Panc1 (cell line): ENCODE data around the gene SLC29A1. TPM values are rescaled to one million over a fixed set of nuclear protein-coding genes. Genes with fewer than 3 reads are reported as not detected.
A peak's percentile ranks its signal among the peaks of the same experiment; 100 is the strongest.

Experiments
- ATAC-seq: fragments of 200-7000 bp; cut with Tn5 transposase; 2 replicates; pipeline ENCODE4 v1.9.1; 2020; ENCODE audit warnings: mild to moderate bottlenecking, moderate library complexity
- BruUV-seq: library from RNA; stranded (reverse); fragments of 400-500 nt; replicated peaks from 2 replicates; lab custom pipeline; 2021; lab: Mats Ljungman, UMichigan
- CTCF ChIA-PET: fragments of 300-600 bp; sonication (Branson Sonifier 250); formaldehyde crosslinking; loops from one replicate; lab custom pipeline; 2022; ENCODE audit warnings: antibody characterized with exemption; lab: Charles Lee
- POLR2A ChIA-PET: fragments of 300-600 bp; sonication (Branson Sonifier 250); formaldehyde crosslinking; loops from one replicate; lab custom pipeline; 2022; ENCODE audit warnings: antibody characterized with exemption; lab: Charles Lee
- DNase-seq: peaks from one replicate; pipeline ENCODE4 v3.0.0-alpha.2; 2010; ENCODE audit warnings: low read depth, low spot score
- H3K27ac ChIP-seq: 2 replicates; pipeline ENCODE4 v1.5.1; 2011; ENCODE audit warnings: mild to moderate bottlenecking, low read length, inconsistent platforms
- H3K27me3 ChIP-seq: fragments of 200-500 bp; sonication (Bioruptor generic); 2 replicates; pipeline ENCODE4 v1.6.0; 2014; ENCODE audit warnings: low read length, inconsistent platforms; ENCODE audit not compliant: control insufficient read depth, insufficient read depth
- H3K36me3 ChIP-seq: fragments of 200-500 bp; sonication (Bioruptor generic); 2 replicates; pipeline ENCODE4 v1.5.1; 2014; ENCODE audit warnings: inconsistent platforms, mild to moderate bottlenecking, low read length, moderate library complexity; ENCODE audit not compliant: control insufficient read depth, insufficient read depth
- H3K4me1 ChIP-seq: 2 replicates; pipeline ENCODE4 v1.5.1; 2011; ENCODE audit warnings: inconsistent platforms, mild to moderate bottlenecking, low read length, moderate library complexity; ENCODE audit not compliant: control insufficient read depth, insufficient read depth
- H3K4me3 ChIP-seq, 2 experiments: 2 replicates each; pipeline ENCODE4 v1.5.1; 2011 to 2012; ENCODE audit warnings: low read depth in 2 of 2, low read length in 2 of 2, mild to moderate bottlenecking in 2 of 2, inconsistent platforms in 1 of 2, moderate library complexity in 1 of 2
- H3K9me3 ChIP-seq: fragments of 200-500 bp; sonication (Bioruptor generic); 2 replicates; pipeline ENCODE4 v1.5.1; 2014; ENCODE audit warnings: low read depth, mild to moderate bottlenecking, inconsistent platforms, low read length, moderate library complexity; ENCODE audit not compliant: control insufficient read depth, insufficient read depth
- CTCF ChIP-seq: fragments of 450-650 bp; IDR thresholded peaks from 2 replicates; pipeline ENCODE4 v1.5.1; 2017; ENCODE audit warnings: mild to moderate bottlenecking
- POLR2AphosphoS5 ChIP-seq: IDR thresholded peaks from 2 replicates; pipeline ENCODE4 v1.6.1; 2012; ENCODE audit warnings: mild to moderate bottlenecking, low read depth, low read length, moderate library complexity
- REST ChIP-seq, 2 experiments: IDR thresholded peaks; 2 replicates each; pipeline ENCODE4 v1.6.1; 2011 to 2012; ENCODE audit warnings: low read depth in 2 of 2, control low read depth in 1 of 2, low read length in 1 of 2, mild to moderate bottlenecking in 1 of 2, moderate library complexity in 1 of 2; ENCODE audit not compliant: insufficient read depth in 1 of 2
- SIN3A ChIP-seq: IDR thresholded peaks from 2 replicates; pipeline ENCODE4 v1.6.1; 2012; ENCODE audit warnings: low read depth, mild to moderate bottlenecking, low read length, moderate library complexity, borderline replicate concordance; ENCODE audit not compliant: insufficient read depth
- TCF7L2 ChIP-seq: IDR thresholded peaks from 2 replicates; pipeline ENCODE4 v1.6.1; 2011; ENCODE audit warnings: mild to moderate bottlenecking, low read depth, low read length, inconsistent platforms
- in situ Hi-C: cut with HindIII; loops from 2 replicates; pipeline ENCODE4 v1.10.0; 2016; ENCODE audit warnings: low sequenced_read_pairs, low pct_unique_long_range_greater_than_20kb
- intact Hi-C: fragments of 100-400 bp; cut with micrococcal nuclease; formaldehyde crosslinking; loops from one replicate; pipeline ENCODE4 v1.10.0; 2022; ENCODE audit not compliant: unreplicated experiment
- total RNA-seq: library from RNA; stranded (reverse); gene quantifications from one replicate; pipeline ENCODE4 v1.2.1, GENCODE V29; 2021; ENCODE audit not compliant: unreplicated experiment

SLC29A1 gene
- total RNA-seq, 1 experiment from 2014 or later = 263 TPM

GRCh38 chr6:44263354-44264100 lies 40.1 kb downstream of the SLC29A1 start:
- intact Hi-C loops = no loop called here
- H3K36me3 ChIP-seq = peaks cover 2% of the 10 kb centered on the region
- peak overlapping the region; percentile 86 for H3K4me3 ChIP-seq
- peaks cover 23% of the 10 kb centered on the region for H3K4me1 ChIP-seq
- H3K9me3 ChIP-seq = no peaks in the 10 kb centered on the region
- no peaks in the 10 kb centered on the region; the same call in 1 of the 2 replicates for H3K27me3 ChIP-seq
- BruUV-seq = no TSS peak
- peak overlapping the region; percentile 73 for H3K27ac ChIP-seq
- no peak for TF ChIP-seq POLR2AphosphoS5
- no peak for TF ChIP-seq CTCF
- no peak for TF ChIP-seq SIN3A
- TF ChIP-seq REST (IDR thresholded peaks at IDR 0.05; ENCODE audit: insufficient read depth in 1 of 2, low read depth in 2 of 2, low read length in 1 of 2) = no peak
- no peak for TF ChIP-seq TCF7L2
- DNase-seq = no peak
- ChIA-PET CTCF (no interaction called here), POLR2A (no interaction called here)
- peak; percentile 33 for ATAC-seq
- in situ Hi-C loops = no loop called here

GRCh38 chr6:44264154-44265006 lies 41.0 kb downstream of the SLC29A1 start:
- CTCF ChIA-PET = no interaction called here

More at GRCh38 chr6:44264154-44265006, 41.0 kb downstream of the SLC29A1 start:
- no peak for DNase-seq
- H3K27me3 ChIP-seq = peaks cover 5% of the 10 kb centered on the region
- H3K27ac ChIP-seq = peak overlapping the region; percentile 73
- no peaks in the 10 kb centered on the region for H3K9me3 ChIP-seq
- intact Hi-C loops (no loop called here), in situ Hi-C loops (no loop called here)
- peaks cover 23% of the 10 kb centered on the region for H3K4me1 ChIP-seq
- H3K4me3 ChIP-seq = peak overlapping the region; percentile 86
- TF ChIP-seq POLR2AphosphoS5 (no peak), CTCF (no peak), SIN3A (no peak), TCF7L2 (no peak), REST (IDR thresholded peaks at IDR 0.05; ENCODE audit: insufficient read depth in 1 of 2, low read depth in 2 of 2, low read length in 1 of 2) (no peak)
- BruUV-seq = TSS peak; percentile 83
- ATAC-seq = no peak
- POLR2A ChIA-PET = no interaction called here
- no peaks in the 10 kb centered on the region; the same call in none of the 2 replicates for H3K36me3 ChIP-seq
